Left colon (tissue), 2 donors: Measurements from ENCODE around the gene SDK1. TPM values are rescaled to one million over a fixed set of nuclear protein-coding genes. Genes with fewer than 3 reads are reported as not detected.

ENCODE experiments used
- ATAC-seq: fragments of 200-7000 bp; cut with Tn5 transposase; one replicate; pipeline ENCODE4 v1.9.1; 2020; ENCODE audit warnings: mild to moderate bottlenecking, moderate library complexity
- DNase-seq, 2 donors: peaks; one replicate each; pipeline ENCODE4 v3.0.0-alpha.2; 2020
- intact Hi-C, 2 donors: fragments of 100-400 bp; cut with DNase I in 1 of 2; cut with micrococcal nuclease in 1 of 2; formaldehyde crosslinking; loops; one replicate each; pipeline versions ENCODE4 v1.11.2 to v1.14.0; 2022; cut with DNase I, micrococcal nuclease
- total RNA-seq, 2 donors: library from RNA; stranded (reverse); fragmentation: NEBNext Ultra II Directional; extraction: Animal tissue kit (Norgen Biotek cat#: 25700); gene quantifications; one replicate each; pipeline ENCODE4 v1.2.1, GENCODE V29; 2021
- donor health status: DM: no; HTN: no; CAD: no.
- donor health status: DM: yes; HTN: yes; CAD: no.

The SDK1 gene
- total RNA-seq, 2 donors from 2014 or later = 3.4 to 5.8 TPM

DNA sequence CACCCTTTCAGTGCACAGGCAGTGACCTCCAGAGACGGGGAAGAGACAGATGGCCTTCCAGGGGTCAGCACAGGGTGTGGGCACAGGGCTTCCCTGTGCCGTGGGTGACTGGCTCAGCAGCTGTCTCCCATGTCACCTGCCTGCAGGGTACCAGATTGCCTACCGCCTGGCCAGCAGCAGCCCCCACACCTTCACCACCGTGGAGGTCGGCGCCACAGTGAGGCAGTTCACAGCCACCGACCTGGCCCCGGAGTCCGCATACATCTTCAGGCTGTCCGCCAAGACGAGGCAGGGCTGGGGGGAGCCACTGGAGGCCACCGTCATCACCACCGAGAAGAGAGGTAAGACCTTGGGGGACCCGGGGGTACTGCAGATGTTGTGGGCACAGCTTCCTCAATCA is 844.5 kb downstream of the SDK1 start:
- no peak for ATAC-seq
- no peak for DNase-seq
- intact Hi-C loops = no loop called here

DNA sequence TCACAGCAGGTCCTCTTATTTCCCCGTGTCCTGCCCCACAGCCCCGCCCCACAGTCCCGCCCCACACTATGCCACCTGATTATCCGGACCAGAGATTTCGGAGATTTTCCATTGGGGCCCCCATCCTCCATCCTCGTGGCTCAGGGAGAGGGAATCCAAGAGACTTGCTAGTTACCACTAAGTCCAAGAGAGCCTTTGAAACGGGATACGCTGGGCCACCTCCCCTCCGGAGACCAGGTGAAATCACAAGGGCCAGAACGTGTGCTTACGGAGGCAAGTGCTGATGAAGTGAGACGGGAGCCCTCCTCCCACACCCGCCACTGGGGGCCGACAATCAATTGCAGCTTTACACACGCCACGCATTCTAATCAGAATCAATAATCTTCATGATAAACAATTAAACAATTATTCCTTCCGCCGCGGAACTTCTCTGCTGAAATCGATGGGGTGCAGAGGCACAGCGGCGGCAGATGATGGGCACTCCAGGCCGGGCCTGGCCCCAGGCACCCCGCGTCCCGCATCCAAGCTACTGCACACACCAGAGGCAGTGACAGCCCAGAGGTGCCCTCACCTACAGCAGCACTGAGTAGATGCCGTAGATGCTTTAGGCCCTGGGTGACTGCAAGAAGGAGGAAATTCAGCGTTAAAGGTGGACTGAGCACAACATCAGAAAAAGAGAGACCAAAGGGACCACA is 847.0 kb downstream of the SDK1 start:
- no peak for ATAC-seq
- intact Hi-C loops = no loop called here

DNA sequence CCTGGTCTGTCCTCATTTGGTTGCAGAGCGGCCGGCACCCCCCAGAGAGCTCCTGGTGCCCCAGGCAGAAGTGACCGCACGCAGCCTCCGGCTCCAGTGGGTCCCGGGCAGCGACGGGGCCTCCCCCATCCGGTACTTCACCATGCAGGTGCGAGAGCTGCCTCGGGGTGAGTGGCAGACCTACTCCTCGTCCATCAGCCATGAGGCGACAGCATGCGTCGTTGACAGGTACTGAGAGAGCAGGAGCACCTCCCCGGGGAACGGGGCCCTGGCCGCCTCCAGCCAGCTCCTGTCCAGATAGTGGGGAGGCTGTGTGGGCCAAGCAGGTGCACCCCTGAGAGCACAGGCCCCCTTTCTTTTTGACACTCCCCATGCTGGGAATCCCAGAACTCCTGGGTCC is 848.2 kb downstream of the SDK1 start:
- intact Hi-C loops = no loop called here
- DNase-seq = no peak
- no peak for ATAC-seq

More for the DNA sequence above, 847.0 kb downstream of the SDK1 start:
- no peak for DNase-seq

DNA sequence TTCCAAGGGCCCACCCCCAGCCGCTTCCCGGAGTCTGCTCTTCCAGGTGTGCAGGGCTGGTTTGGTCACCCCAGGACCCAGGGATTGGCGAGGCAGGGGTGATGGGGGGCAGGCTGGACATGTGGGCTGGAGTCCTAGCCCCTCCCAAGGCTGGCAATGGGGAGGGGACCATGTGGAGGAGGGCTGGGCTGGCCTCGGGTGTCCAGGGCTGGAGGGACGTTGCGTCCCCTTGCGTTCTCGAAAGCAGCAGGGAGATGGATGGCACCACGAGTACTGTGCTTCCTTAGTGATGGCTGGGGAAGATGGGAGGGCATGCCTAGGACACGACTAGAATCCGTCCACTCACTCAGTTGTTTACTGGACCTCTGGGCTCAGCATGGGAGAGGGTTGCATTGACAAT is 848.6 kb downstream of the SDK1 start:
- DNase-seq = no peak
- no peak for ATAC-seq
- intact Hi-C loops = no loop called here

DNA sequence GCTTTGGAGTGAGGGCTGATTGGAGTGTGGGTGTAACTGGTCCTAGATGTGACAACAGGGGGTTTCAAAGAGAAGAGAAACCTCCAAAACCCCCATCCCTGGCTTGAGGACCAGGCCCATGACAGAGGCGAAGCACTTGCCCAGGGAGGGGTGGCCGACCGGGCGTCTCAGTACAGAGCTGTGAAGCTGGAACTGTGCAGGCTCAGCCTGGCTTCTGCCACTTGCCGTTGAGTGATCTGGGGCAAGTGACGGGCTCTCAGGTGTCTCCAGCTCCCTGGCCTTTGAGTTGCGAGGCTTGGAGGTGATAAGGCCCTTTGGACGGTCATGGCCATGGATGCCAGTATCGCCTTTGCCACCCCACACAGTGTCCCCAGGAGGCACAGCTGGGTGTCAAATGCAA is 849.7 kb downstream of the SDK1 start:
- no peak for DNase-seq
- intact Hi-C loops = no loop called here
- ATAC-seq = no peak

DNA sequence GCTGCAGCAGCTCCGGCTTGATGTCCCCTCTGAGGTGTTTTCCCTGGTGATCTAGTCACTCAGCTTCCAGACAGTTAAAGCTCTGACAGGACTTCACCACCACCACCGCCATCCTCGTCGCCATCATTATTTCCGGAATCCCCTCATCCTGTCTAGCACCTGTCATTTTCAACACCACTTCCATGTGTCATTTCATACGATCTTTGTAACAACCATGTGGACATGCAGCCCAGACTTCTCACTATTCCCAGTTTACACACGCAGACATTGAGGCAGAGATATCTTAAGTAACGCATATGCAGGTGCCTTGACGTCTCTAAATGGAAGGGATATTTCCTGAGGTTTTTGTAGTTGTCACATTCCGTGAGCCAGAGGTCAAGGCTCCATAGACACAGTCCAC is 850.5 kb downstream of the SDK1 start:
- DNase-seq (no peak), ATAC-seq (no peak)
- intact Hi-C loops = no loop called here

DNA sequence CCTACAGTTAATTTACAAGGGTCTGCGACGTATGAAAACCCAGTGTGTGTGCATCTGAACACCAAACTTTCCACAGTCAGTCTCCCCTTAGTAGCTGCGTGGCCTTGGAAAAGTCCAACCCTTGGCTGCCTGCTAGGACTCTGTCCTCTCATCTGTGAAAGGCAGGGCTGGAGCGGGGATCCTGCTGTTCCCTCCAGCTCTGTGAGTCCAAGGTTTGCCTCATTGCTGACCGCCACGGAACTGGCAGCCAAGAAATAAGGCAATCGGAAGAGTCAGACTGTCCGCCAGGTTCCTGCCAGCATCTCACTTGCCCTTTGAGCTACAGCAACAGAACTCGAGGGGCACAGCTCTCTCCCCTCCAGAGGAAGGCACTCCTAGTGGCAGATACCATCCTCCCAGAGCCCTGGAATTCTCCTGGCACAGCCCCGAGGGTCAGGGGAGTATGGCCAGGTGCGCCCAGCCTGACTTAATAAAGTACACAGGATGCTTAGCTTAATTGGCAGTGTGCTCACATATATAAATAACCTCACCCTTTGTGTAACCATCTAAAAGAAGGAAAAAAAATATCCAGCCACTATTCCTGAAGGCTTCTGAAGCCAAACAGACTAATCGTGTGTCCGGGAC is 851.0 kb downstream of the SDK1 start:
- DNase-seq = peak in 1 of 2 donors; percentile 33
- peak; percentile 66 for ATAC-seq
- intact Hi-C loops = no loop called here

DNA sequence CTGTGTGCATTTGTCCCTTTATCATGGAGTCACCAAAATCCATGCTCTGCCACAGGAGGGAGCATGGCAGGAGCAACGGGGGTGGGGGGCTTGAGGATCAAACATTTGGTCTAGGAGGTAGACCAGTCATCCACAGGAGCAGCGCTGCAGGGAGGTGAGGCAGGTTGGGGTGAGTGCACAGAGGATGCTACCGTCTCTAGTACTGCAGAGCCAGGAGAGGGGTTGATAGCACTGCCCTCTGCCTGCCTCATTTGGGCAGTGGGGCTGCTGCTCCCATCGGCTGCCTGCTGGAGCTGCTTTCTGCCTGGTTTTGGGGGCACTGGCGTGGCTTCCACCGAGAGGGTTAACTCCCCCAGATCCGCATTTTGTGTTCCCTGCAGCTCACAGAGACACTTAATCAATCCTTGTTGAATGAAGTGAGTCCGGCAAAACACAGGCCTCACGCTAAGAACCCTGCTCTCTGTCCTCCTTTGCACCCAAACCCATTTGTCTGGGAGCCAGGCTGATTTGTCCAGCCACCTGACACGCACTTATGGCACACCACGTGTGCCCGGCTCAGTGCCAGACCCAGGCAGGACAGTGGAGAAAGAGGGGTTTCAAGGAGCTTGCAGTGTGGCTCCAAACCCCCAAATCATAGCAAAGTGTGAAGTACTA is 854.0 kb downstream of the SDK1 start:
- intact Hi-C loops = no loop called here
- DNase-seq = no peak
- ATAC-seq = no peak

DNA sequence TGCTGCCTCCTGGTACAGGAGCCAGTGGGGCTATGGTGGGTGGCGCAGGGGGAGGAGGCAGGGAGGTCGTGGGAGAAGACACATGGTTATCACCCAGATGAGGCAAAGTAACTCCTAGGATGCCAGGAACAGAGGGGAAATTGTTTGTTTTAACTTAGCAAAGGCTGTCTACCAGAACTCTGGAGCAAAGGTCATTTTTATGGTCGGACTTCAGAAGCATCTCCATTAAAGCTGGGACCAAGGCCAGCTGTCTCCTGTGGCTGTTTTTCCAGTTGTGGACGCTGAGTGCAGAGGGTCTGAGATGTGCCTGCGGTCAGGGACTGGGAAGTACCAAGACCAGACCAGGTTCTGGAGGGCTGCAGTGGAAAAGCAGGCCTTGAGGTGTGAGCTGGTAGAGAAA is 855.1 kb downstream of the SDK1 start:
- intact Hi-C loops = no loop called here
- ATAC-seq (peak; percentile 61), DNase-seq (peak in 1 of 2 donors; percentile 23)

DNA sequence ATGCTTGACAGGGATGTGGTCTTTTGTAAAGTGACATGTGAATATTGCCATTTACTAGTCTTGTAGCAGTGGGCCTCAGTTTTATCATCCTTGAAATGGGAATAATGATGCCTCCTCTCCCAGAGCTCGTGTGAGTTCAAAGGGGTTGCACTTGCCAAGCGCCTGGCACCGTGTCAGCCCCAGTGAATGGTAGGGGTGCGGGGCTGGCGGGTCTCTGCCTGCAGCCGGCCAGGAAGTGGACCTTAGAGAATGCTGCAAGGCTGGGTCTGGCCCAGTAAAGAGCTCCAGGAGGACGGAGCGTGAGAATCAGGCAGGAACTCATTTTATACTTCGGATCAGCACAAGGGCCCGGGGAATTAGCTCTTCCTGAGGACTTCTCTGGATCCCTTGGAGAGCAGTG is 856.6 kb downstream of the SDK1 start:
- intact Hi-C loops = no loop called here
- ATAC-seq = no peak
- DNase-seq = no peak

DNA sequence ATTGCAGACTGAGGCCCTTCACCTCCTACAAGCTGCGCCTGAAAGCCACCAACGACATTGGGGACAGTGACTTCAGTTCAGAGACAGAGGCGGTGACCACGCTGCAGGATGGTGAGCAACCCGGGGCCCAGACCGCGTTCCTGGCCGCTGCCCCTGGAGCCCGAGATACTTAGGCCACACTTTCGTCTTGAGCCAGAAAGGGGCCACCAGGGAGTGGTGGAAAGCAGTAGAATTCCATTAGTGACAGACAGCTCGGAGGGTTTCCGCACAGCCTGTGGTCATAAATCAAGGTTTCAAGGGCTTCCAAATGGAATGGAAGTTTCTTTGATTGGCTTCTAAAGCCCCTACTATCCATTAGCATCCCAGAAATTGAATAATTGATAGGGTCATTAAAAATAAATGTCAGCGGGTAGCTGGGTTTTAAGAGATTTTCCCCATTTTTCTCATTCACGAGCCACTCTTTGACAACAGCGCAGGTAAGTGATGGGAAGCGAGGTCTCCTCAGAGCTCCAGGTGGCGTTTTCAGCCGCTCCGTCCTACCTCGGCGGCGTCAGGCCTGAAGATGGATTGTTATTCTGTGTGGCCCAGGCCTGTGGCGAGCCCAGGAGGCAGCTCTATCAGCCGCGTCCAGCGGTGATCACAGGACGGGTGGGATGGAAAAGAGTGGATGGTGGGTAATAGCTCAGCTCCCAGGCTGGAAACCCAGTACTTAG is 857.5 kb downstream of the SDK1 start:
- ATAC-seq = no peak
- no peak for DNase-seq
- intact Hi-C loops = no loop called here

DNA sequence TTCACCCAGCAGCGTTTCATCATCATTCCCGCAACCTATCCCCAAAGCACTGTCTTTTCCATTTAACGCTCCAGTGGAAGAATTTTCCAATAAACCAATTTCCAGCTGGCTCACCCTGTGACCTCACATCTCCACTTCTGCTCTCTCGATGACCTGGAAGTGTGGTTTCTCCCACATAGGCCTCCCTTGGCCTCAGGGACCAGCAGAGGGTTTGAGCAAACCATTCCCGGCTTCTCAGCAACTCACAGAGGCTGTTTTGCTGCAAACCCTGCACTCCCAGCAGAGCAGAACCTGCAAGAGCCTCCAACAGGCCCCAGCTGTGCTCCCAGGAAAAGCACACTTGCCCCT is 858.1 kb downstream of the SDK1 start:
- DNase-seq (no peak), ATAC-seq (no peak)
- intact Hi-C loops = no loop called here

DNA sequence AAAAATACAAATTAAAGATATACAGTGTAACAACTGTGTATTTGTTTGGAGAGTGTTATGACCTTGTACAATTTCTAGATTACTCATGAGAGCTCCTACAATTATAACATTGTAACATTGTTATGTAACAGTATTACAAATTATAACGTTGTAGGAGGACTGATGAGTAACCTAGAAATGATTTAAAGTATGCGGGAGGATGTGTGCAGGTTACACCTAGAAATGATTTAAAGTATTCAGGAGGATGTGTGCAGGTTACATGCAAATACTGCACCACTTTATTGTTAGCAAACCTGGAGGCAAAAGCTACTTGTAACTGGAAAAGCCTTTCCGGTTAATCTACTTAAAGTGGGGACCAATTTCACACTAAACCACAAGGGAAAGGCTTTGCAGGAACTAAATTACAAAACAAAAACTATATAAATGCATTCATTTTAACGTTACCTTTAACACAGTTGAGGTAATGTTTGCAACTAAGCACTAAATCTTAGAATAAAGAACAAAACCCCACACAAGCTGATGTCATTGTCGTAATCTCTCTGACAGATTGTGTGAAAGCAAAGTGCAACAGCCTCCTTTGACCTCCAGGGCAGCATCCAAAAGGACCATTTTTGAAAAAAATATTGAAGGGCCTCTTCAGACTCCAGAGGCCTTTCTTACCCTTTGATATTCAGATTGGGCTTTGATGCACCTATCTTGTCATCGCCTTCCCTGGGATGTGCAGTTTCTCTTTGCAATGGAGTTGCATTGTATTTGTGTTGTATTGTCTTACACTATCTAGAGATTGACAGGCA is 858.9 kb downstream of the SDK1 start:
- DNase-seq = no peak
- no peak for ATAC-seq
- intact Hi-C loops = no loop called here

DNA sequence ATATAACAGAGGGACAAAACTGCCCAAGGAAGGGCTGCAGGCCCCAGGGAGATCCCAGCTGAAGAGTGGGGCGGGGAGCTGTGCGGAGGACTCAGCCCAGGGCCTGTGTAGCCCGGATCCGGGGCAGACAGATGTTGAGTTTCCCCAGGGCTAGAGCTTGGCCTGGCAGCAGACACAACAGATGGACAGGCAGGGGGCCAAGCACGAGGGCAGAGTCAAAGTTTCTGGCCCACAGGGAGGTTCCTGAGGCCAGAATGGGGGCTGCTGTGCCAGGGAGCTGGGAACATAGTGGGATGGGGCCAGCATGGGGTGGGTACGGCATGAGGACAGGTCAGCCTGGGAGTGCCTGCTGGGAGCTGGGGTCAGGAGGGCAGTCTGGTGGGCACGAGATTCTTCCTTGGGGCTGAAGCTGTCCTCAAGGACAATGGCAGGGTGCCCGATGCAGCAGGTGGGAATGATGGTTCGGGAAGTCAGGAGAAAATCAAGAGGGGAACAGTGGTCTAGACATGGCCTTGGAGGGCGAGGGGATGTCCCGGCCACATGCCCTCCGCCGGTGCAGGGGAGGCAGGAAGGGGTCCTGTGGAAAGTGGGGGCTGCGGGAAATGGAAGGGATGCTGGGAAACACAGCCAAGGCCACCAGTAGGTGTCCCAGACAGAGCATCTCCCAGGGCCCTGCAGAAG is 862.0 kb downstream of the SDK1 start:
- DNase-seq (no peak), ATAC-seq (no peak)
- intact Hi-C loops = no loop called here

DNA sequence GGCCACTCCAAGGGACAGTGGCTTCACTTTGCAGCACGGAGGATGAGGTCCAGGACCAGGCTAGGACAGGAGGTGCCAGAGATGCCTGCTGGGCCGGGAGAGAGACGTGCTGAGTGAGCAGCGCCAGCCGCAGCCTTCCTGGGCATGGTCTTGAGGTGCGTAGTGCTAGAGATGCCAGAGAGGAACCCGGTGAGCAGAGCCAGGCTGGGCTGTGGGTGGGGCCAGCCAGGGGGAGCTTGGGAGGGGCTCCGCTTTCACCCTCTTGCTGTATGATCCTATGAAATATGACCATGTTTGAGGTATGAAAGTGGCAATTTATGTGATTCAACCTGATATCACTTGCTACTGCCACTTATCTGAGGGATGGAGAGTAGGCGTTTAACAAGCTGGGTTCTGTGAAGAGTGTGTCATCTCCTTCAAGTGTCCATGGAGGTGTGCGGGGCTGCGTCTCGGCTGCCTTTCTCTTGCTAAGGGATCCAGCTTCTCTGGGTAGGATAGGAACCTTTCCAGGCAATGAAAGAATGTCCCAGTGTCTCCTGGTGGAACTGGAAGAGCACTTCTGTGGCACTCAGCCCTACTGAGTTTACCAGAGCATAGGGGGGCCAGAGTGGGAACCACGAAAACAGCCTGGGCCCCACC is 862.6 kb downstream of the SDK1 start:
- intact Hi-C loops = no loop called here
- no peak for DNase-seq
- ATAC-seq = no peak

DNA sequence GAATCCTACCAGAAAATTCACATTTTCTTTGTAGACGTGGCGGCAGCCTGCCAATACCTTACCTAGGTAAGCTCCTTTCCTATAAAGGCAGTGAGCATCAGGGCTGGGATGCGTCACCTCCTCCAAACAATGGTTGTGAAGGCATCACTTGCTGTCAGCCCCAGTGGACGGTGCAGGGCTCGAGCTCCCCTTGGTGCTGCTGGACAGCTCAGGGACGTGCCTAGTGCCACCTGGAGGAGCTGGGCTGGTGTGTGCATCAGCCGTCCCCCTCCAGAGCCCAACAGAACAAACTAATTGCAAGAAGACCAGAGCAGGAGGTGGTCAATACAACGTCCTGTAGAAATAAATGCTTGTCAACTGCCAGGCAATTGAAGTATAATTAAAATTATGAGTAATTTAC is 863.5 kb downstream of the SDK1 start:
- ATAC-seq = no peak
- intact Hi-C loops = no loop called here
- DNase-seq = no peak

DNA sequence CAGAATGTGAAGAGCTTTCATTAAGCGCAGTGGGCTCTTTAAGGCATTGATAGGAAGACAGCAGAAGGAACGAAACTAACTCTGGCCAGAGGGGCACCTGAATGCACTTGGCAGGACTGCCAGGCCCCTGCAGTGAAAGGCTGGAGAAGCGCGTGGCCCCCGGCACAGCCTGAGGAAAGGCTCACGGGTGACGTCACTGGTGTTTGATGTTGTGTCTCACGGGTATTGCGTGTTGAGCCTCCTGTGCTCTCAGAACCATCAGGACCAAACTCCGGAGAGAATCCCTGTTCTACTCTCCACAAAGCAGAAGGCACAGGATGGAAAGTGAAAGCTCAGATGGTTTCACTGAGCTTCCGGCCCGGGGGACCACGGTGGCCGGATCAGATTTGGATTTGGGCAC is 865.3 kb downstream of the SDK1 start:
- DNase-seq (no peak), ATAC-seq (no peak)
- intact Hi-C loops = no loop called here

DNA sequence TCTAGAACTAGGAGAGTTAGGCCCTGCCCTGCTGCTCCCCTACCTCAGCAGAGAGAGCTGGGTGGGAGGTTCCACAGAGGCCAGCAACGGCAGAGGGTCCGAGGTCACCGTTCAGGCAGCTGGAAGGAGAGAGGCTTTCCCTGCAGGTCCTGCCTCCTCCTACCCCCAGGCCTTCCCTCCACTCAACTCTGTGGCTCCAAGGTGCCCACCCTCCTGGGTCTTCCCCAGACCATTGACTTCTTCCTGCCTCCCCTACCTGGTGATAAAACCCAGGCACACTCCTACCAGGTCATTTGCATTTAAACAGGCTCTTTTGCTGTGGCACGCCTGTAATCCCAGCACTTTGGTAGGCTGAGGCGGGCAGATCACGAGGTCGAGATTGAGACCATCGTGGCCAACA is 865.8 kb downstream of the SDK1 start:
- DNase-seq (no peak), ATAC-seq (no peak)
- intact Hi-C loops = no loop called here
